Measurements from ENCODE around the gene GLIPR2. TPM values are rescaled to one million over a fixed set of nuclear protein-coding genes. Genes with fewer than 3 reads are reported as not detected.
A peak's percentile ranks its signal among the peaks of the same experiment; 100 is the strongest.
"Not testable (repeated sequence)": the region's sequence is repeated elsewhere in the genome, so short reads cannot be mapped to it uniquely, and the experiment has no call there.

The GLIPR2 gene
- total and polyA plus RNA-seq, 2 experiments from 2014 or later: 5.1 to 5.7 TPM

DNA sequence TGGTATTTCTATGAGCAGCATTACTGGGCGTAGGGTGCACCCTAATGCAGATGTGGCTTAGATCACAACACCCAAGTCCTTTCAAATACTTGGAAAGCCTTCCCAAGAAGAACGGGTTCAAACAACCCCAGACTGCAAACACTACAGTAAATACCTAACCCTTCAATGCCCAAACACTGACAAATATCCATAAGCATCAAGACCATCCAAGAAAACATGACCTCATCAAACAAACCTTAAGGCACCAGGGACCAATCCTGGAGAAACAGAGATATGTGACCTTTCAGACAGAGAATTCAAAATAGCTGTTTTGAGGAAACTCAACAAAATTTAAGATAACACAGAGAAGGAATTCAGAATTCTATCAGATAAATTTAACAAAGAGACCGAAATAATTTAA lies 38.7 kb downstream of the GLIPR2 start:
- H3K27ac ChIP-seq (ENCODE audit: low read depth); H3K79me2 ChIP-seq (replicated peaks; ENCODE audit: insufficient read depth); H3K36me3 Mint-ChIP-seq (ENCODE audit: low read depth); DNase-seq (ENCODE audit: low spot score); H3K4me3 ChIP-seq; H3K27ac Mint-ChIP-seq; H3K4me2 ChIP-seq; H3K4me1 Mint-ChIP-seq; H3K36me3 ChIP-seq (ENCODE audit: insufficient read depth); H3K27me3 ChIP-seq (ENCODE audit: insufficient read depth); H3F3A ChIP-seq (replicated peaks; ENCODE audit: low read depth); H3K9me2 ChIP-seq (ENCODE audit: insufficient read depth); H3K27me3 Mint-ChIP-seq (ENCODE audit: insufficient read depth, low read depth, poor library complexity); H3K4me1 ChIP-seq (ENCODE audit: insufficient read depth); H3K4me3 Mint-ChIP-seq; H4K20me1 ChIP-seq (replicated peaks; ENCODE audit: insufficient read depth); ATAC-seq: not testable (repeated sequence)
- 0 out of 2 replicates have a peak overlapping the region, but pooled peaks have one; percentile 23 for H2AFZ ChIP-seq
- H3K9me3 Mint-ChIP-seq: peaks cover 16% of the 10 kb centered on the region

DNA sequence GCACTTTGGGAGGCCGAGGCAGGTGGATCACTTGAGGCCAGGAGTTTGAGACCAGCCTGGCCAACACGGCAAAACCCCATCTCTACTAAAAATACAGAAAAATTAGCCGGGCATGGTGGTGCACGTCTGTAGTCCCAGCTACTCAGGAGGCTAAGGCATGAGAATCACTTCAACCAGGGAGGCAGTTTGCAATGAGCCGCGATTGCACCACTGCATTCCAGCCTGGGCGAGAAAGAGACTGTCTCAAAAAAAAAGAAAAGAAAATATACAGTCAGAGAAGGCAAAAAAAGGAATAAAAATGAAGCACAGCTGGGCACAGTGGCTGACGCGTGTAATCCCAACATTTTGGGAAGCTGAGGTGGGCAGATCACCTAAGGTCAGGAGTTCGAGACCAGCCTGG lies 40.0 kb downstream of the GLIPR2 start:
- H3K9me3 Mint-ChIP-seq: peaks cover 29% of the 10 kb centered on the region
- not testable (repeated sequence) for H3K4me1 ChIP-seq (ENCODE audit: insufficient read depth); H3K4me3 Mint-ChIP-seq; H3K27ac ChIP-seq (ENCODE audit: low read depth); H3K4me1 Mint-ChIP-seq; H4K20me1 ChIP-seq (replicated peaks; ENCODE audit: insufficient read depth); ATAC-seq; H3K36me3 ChIP-seq (ENCODE audit: insufficient read depth); H3K27me3 Mint-ChIP-seq (ENCODE audit: insufficient read depth, low read depth, poor library complexity); H3K4me3 ChIP-seq; H3K27me3 ChIP-seq (ENCODE audit: insufficient read depth); H3F3A ChIP-seq (replicated peaks; ENCODE audit: low read depth); DNase-seq (ENCODE audit: low spot score); H3K79me2 ChIP-seq (replicated peaks; ENCODE audit: insufficient read depth); H3K27ac Mint-ChIP-seq; H2AFZ ChIP-seq; H3K36me3 Mint-ChIP-seq (ENCODE audit: low read depth); H3K9me2 ChIP-seq (ENCODE audit: insufficient read depth); H3K4me2 ChIP-seq

DNA sequence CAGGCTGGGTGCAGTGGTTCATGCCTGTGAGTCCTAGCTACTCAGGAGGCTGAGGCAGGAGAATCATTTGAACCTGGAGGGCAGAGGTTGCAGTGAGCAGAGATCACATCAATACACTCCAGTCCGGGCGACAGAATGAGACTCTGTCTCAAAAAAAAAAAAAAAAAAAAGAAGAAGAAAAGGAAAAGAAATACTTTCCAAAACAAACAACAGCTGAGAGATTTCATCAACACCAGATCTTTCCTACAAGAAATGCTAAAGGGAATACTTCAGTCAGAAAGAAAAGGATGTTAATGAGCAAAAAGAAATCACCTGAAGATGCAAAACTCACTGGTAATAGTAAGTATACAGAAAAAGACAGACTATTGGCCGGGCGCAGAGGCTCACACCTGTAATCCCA lies 41.0 kb downstream of the GLIPR2 start:
- ATAC-seq (no peak), DNase-seq (ENCODE audit: low spot score) (no peak)
- H3K4me1 ChIP-seq (ENCODE audit: insufficient read depth): no peaks in the 10 kb centered on the region
- H3F3A ChIP-seq (replicated peaks; ENCODE audit: low read depth): no peaks in the 10 kb centered on the region
- H3K9me2 ChIP-seq (ENCODE audit: insufficient read depth): 0 out of 2 replicates have a peak, but pooled peaks cover 6% of the 10 kb centered on the region
- H3K27me3 ChIP-seq (ENCODE audit: insufficient read depth): no peaks in the 10 kb centered on the region
- H3K27ac Mint-ChIP-seq: no peak overlapping the region
- H3K4me2 ChIP-seq: no peak overlapping the region
- H3K27me3 Mint-ChIP-seq (ENCODE audit: insufficient read depth, low read depth, poor library complexity): peaks cover 4% of the 10 kb centered on the region
- H3K79me2 ChIP-seq (replicated peaks; ENCODE audit: insufficient read depth): no peaks in the 10 kb centered on the region
- no peak overlapping the region for H3K4me3 Mint-ChIP-seq
- no peak overlapping the region for H2AFZ ChIP-seq
- H3K36me3 ChIP-seq (ENCODE audit: insufficient read depth): no peaks in the 10 kb centered on the region; the same call in 1 of the 2 replicates
- H3K27ac ChIP-seq (ENCODE audit: low read depth): no peak overlapping the region
- no peaks in the 10 kb centered on the region for H4K20me1 ChIP-seq (replicated peaks; ENCODE audit: insufficient read depth)
- peaks cover 32% of the 10 kb centered on the region for H3K9me3 Mint-ChIP-seq
- H3K4me1 Mint-ChIP-seq: peaks cover 4% of the 10 kb centered on the region; the same call in 2 of the 3 replicates
- H3K4me3 ChIP-seq: no peak overlapping the region
- H3K36me3 Mint-ChIP-seq (ENCODE audit: low read depth): peaks cover 3% of the 10 kb centered on the region; the same call in 1 of the 3 replicates
- TF ChIP-seq EZH2 (IDR thresholded peaks at IDR 0.05; ENCODE audit: low read depth, unreplicated experiment) (no peak), POLR2AphosphoS5 (IDR thresholded peaks at IDR 0.05; ENCODE audit: low read depth) (no peak), CREB1 (CRISPR knock-in tag; IDR thresholded peaks at IDR 0.05; ENCODE audit: low read depth) (no peak), NANOG (IDR thresholded peaks at IDR 0.05; ENCODE audit: borderline replicate concordance) (no peak), ZNF331 (CRISPR knock-in tag; IDR thresholded peaks at IDR 0.05; ENCODE audit: low read depth) (no peak), STAT1 (IDR thresholded peaks at IDR 0.05; ENCODE audit: unreplicated experiment) (no peak)
- TF ChIP-seq, protein P1, sequence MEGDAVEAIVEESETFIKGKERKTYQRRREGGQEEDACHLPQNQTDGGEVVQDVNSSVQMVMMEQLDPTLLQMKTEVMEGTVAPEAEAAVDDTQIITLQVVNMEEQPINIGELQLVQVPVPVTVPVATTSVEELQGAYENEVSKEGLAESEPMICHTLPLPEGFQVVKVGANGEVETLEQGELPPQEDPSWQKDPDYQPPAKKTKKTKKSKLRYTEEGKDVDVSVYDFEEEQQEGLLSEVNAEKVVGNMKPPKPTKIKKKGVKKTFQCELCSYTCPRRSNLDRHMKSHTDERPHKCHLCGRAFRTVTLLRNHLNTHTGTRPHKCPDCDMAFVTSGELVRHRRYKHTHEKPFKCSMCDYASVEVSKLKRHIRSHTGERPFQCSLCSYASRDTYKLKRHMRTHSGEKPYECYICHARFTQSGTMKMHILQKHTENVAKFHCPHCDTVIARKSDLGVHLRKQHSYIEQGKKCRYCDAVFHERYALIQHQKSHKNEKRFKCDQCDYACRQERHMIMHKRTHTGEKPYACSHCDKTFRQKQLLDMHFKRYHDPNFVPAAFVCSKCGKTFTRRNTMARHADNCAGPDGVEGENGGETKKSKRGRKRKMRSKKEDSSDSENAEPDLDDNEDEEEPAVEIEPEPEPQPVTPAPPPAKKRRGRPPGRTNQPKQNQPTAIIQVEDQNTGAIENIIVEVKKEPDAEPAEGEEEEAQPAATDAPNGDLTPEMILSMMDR (conservative IDR thresholded peaks at IDR 0.05; ENCODE audit: low read depth in 2 of 2): no peak
- TF ChIP-seq, protein P2, sequence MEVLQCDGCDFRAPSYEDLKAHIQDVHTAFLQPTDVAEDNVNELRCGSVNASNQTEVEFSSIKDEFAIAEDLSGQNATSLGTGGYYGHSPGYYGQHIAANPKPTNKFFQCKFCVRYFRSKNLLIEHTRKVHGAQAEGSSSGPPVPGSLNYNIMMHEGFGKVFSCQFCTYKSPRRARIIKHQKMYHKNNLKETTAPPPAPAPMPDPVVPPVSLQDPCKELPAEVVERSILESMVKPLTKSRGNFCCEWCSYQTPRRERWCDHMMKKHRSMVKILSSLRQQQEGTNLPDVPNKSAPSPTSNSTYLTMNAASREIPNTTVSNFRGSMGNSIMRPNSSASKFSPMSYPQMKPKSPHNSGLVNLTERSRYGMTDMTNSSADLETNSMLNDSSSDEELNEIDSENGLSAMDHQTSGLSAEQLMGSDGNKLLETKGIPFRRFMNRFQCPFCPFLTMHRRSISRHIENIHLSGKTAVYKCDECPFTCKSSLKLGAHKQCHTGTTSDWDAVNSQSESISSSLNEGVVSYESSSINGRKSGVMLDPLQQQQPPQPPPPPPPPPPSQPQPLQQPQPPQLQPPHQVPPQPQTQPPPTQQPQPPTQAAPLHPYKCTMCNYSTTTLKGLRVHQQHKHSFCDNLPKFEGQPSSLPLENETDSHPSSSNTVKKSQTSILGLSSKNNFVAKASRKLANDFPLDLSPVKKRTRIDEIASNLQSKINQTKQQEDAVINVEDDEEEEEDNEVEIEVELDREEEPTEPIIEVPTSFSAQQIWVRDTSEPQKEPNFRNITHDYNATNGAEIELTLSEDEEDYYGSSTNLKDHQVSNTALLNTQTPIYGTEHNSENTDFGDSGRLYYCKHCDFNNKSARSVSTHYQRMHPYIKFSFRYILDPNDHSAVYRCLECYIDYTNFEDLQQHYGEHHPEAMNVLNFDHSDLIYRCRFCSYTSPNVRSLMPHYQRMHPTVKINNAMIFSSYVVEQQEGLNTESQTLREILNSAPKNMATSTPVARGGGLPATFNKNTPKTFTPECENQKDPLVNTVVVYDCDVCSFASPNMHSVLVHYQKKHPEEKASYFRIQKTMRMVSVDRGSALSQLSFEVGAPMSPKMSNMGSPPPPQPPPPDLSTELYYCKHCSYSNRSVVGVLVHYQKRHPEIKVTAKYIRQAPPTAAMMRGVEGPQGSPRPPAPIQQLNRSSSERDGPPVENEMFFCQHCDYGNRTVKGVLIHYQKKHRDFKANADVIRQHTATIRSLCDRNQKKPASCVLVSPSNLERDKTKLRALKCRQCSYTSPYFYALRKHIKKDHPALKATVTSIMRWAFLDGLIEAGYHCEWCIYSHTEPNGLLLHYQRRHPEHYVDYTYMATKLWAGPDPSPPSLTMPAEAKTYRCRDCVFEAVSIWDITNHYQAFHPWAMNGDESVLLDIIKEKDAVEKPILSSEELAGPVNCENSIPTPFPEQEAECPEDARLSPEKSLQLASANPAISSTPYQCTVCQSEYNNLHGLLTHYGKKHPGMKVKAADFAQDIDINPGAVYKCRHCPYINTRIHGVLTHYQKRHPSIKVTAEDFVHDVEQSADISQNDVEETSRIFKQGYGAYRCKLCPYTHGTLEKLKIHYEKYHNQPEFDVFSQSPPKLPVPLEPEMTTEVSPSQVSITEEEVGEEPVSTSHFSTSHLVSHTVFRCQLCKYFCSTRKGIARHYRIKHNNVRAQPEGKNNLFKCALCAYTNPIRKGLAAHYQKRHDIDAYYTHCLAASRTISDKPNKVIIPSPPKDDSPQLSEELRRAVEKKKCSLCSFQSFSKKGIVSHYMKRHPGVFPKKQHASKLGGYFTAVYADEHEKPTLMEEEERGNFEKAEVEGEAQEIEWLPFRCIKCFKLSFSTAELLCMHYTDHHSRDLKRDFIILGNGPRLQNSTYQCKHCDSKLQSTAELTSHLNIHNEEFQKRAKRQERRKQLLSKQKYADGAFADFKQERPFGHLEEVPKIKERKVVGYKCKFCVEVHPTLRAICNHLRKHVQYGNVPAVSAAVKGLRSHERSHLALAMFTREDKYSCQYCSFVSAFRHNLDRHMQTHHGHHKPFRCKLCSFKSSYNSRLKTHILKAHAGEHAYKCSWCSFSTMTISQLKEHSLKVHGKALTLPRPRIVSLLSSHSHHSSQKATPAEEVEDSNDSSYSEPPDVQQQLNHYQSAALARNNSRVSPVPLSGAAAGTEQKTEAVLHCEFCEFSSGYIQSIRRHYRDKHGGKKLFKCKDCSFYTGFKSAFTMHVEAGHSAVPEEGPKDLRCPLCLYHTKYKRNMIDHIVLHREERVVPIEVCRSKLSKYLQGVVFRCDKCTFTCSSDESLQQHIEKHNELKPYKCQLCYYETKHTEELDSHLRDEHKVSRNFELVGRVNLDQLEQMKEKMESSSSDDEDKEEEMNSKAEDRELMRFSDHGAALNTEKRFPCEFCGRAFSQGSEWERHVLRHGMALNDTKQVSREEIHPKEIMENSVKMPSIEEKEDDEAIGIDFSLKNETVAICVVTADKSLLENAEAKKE (CRISPR knock-in tag; IDR thresholded peaks at IDR 0.05): no peak
- TF ChIP-seq, protein P3, sequence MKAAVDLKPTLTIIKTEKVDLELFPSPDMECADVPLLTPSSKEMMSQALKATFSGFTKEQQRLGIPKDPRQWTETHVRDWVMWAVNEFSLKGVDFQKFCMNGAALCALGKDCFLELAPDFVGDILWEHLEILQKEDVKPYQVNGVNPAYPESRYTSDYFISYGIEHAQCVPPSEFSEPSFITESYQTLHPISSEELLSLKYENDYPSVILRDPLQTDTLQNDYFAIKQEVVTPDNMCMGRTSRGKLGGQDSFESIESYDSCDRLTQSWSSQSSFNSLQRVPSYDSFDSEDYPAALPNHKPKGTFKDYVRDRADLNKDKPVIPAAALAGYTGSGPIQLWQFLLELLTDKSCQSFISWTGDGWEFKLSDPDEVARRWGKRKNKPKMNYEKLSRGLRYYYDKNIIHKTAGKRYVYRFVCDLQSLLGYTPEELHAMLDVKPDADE (IDR thresholded peaks at IDR 0.05): no peak

Data from GM23338 (cell line).